H9 (cell line): ENCODE measurements around the gene SORCS2. TPM values are rescaled to one million over a fixed set of nuclear protein-coding genes. Genes with fewer than 3 reads are reported as not detected.

Experiments used
- DNase-seq: peaks from one replicate; pipeline ENCODE4 v3.0.0-alpha.2; 2017
- H2AFZ ChIP-seq: one replicate; pipeline ENCODE4 v1.6.1; 2013; ENCODE audit warnings: mild to moderate bottlenecking, low read length, control low read depth, moderate library complexity
- H2AK5ac ChIP-seq: 2 replicates; pipeline ENCODE4 v1.6.1; 2013; ENCODE audit warnings: low read length, control low read depth, mixed read lengths; ENCODE audit not compliant: insufficient read length
- H2BK120ac ChIP-seq: one replicate; pipeline ENCODE4 v1.6.1; 2013; ENCODE audit warnings: low read depth, mild to moderate bottlenecking, low read length, control low read depth, inconsistent platforms; ENCODE audit not compliant: poor library complexity, severe bottlenecking
- H2BK12ac ChIP-seq: 2 replicates; pipeline ENCODE4 v1.6.1; 2013; ENCODE audit warnings: low read length, control low read depth, mixed read lengths, low read depth; ENCODE audit not compliant: insufficient read length
- H2BK15ac ChIP-seq: 2 replicates; pipeline ENCODE4 v1.6.1; 2013; ENCODE audit warnings: low read depth, low read length, control low read depth
- H2BK20ac ChIP-seq: one replicate; pipeline ENCODE4 v1.6.1; 2013; ENCODE audit warnings: low read depth, mild to moderate bottlenecking, low read length, control low read depth, inconsistent platforms; ENCODE audit not compliant: poor library complexity, severe bottlenecking
- H2BK5ac ChIP-seq: 2 replicates; pipeline ENCODE4 v1.6.1; 2013; ENCODE audit warnings: low read length, control low read depth, mixed read lengths; ENCODE audit not compliant: insufficient read length
- H3K14ac ChIP-seq: 2 replicates; pipeline ENCODE4 v1.6.1; 2013; ENCODE audit warnings: low read length, control low read depth; ENCODE audit not compliant: insufficient read depth
- H3K18ac ChIP-seq: 2 replicates; pipeline ENCODE4 v1.6.1; 2013; ENCODE audit warnings: low read depth, mild to moderate bottlenecking, mixed read lengths, low read length, control low read depth; ENCODE audit not compliant: insufficient read length
- H3K23ac ChIP-seq: 2 replicates; pipeline ENCODE4 v1.6.1; 2013; ENCODE audit warnings: low read length, control low read depth, mixed read lengths, low read depth; ENCODE audit not compliant: insufficient read length
- H3K23me2 ChIP-seq: 2 replicates; pipeline ENCODE4 v1.6.1; 2013; ENCODE audit warnings: low read depth, mild to moderate bottlenecking, mixed read lengths, low read length, control low read depth; ENCODE audit not compliant: insufficient read length, poor library complexity, severe bottlenecking
- H3K27ac ChIP-seq: 2 replicates; pipeline ENCODE4 v1.5.1; 2013; ENCODE audit warnings: low read length, control low read depth, mixed read lengths, low read depth; ENCODE audit not compliant: insufficient read length
- H3K27me3 ChIP-seq: 2 replicates; pipeline ENCODE4 v1.6.1; 2013; ENCODE audit warnings: low read length, control low read depth, inconsistent platforms; ENCODE audit not compliant: insufficient read depth
- H3K4ac ChIP-seq: 2 replicates; pipeline ENCODE4 v1.6.1; 2013; ENCODE audit warnings: low read depth, mild to moderate bottlenecking, control low read depth, inconsistent platforms, low read length, moderate library complexity
- H3K4me1 ChIP-seq: 2 replicates; pipeline ENCODE4 v1.6.1; 2013; ENCODE audit warnings: low read length, control low read depth, inconsistent platforms; ENCODE audit not compliant: insufficient read depth
- H3K4me2 ChIP-seq: 2 replicates; pipeline ENCODE4 v1.6.1; 2013; ENCODE audit warnings: low read length, control low read depth, mixed read lengths; ENCODE audit not compliant: insufficient read length, insufficient read depth
- H3K56ac ChIP-seq: 2 replicates; pipeline ENCODE4 v1.6.1; 2013; ENCODE audit warnings: low read depth, mild to moderate bottlenecking, mixed read lengths, low read length, control low read depth; ENCODE audit not compliant: insufficient read length
- H3K79me1 ChIP-seq: 2 replicates; pipeline ENCODE4 v1.6.1; 2013; ENCODE audit warnings: low read depth, mild to moderate bottlenecking, moderate library complexity, low read length, control low read depth, inconsistent platforms; ENCODE audit not compliant: insufficient read depth, poor library complexity, severe bottlenecking
- H3K79me2 ChIP-seq: 2 replicates; pipeline ENCODE4 v1.6.1; 2013; ENCODE audit warnings: low read length, control low read depth, inconsistent platforms; ENCODE audit not compliant: insufficient read depth
- H3K9ac ChIP-seq: 2 replicates; pipeline ENCODE4 v1.6.1; 2013; ENCODE audit warnings: low read length, control low read depth, mixed read lengths; ENCODE audit not compliant: insufficient read length; ENCODE audit errors: extremely low read depth
- H3K9me3 ChIP-seq: one replicate; pipeline ENCODE4 v1.6.1; 2013; ENCODE audit warnings: low read depth, low read length, inconsistent platforms; ENCODE audit not compliant: control insufficient read depth
- H3T11ph ChIP-seq: one replicate; pipeline ENCODE4 v1.6.1; 2013; ENCODE audit warnings: mild to moderate bottlenecking, low read length, control low read depth, inconsistent platforms
- H4K20me1 ChIP-seq: one replicate; pipeline ENCODE4 v1.6.1; 2013; ENCODE audit not compliant: control insufficient read depth, insufficient read length, insufficient read depth
- H4K5ac ChIP-seq: 2 replicates; pipeline ENCODE4 v1.6.1; 2013; ENCODE audit warnings: low read depth, mild to moderate bottlenecking, mixed read lengths, low read length, control low read depth; ENCODE audit not compliant: insufficient read length
- H4K8ac ChIP-seq: replicated peaks from 2 replicates; pipeline ENCODE4 v1.6.1; 2013; ENCODE audit warnings: low read length, control low read depth, mixed read lengths, low read depth; ENCODE audit not compliant: insufficient read length
- H4K91ac ChIP-seq: 2 replicates; pipeline ENCODE4 v1.6.1; 2013; ENCODE audit warnings: low read depth, mild to moderate bottlenecking, moderate library complexity, mixed read lengths, low read length, control low read depth; ENCODE audit not compliant: insufficient read length
- H3K27ac Mint-ChIP-seq, 3 experiments: 2 replicates in 2 of 3; 3 replicates in 1 of 3; pipeline ENCODE4 v1.8.0; 2020 to 2021; ENCODE audit warnings: mixed read lengths in 3 of 3, mild to moderate bottlenecking in 1 of 3, moderate library complexity in 1 of 3
- H3K27me3 Mint-ChIP-seq: 2 replicates; pipeline ENCODE4 v1.8.0; 2021; ENCODE audit warnings: low read depth, mild to moderate bottlenecking, moderate library complexity, mixed read lengths
- H3K36me3 Mint-ChIP-seq, 3 experiments: 2 replicates in 2 of 3; 3 replicates in 1 of 3; pipeline ENCODE4 v1.8.0; 2020 to 2021; ENCODE audit warnings: low read depth in 3 of 3, mixed read lengths in 3 of 3; ENCODE audit not compliant: insufficient read depth in 1 of 3
- H3K4me1 Mint-ChIP-seq, 2 experiments: 2 replicates each; pipeline ENCODE4 v1.8.0; 2020; ENCODE audit warnings: mixed read lengths in 2 of 2
- H3K4me3 Mint-ChIP-seq, 2 experiments: 2 replicates in 1 of 2; 3 replicates in 1 of 2; pipeline ENCODE4 v1.8.0; 2020 to 2021; ENCODE audit warnings: mild to moderate bottlenecking in 2 of 2, mixed read lengths in 2 of 2, moderate library complexity in 1 of 2
- H3K9me3 Mint-ChIP-seq, 2 experiments: 2 replicates in 1 of 2; 3 replicates in 1 of 2; pipeline ENCODE4 v1.8.0; 2020; ENCODE audit warnings: mild to moderate bottlenecking in 2 of 2, mixed read lengths in 2 of 2, moderate library complexity in 1 of 2
- WGBS: extraction: QIAGEN DNeasy Blood & Tissue Kit; methylation state at CpG from one replicate; pipeline ENCODE4 v1.1.7; 2013; ENCODE audit warnings: missing lambda C conversion rate, low lambda C conversion rate, mixed read lengths; ENCODE audit not compliant: insufficient read length; ENCODE audit errors: extremely low coverage; 5-methylcytosine and 5-hydroxymethylcytosine counted together
- total RNA-seq: library from RNA; stranded (reverse); gene quantifications from 2 replicates; pipeline ENCODE4 v1.2.1, GENCODE V29; 2021
- TF ChIP-seq, protein P1 (sequence below): fragments of 200-600 bp; sonication (generic); conservative IDR thresholded peaks from 3 replicates; pipeline ENCODE4 v1.8.0; 2021; ENCODE audit warnings: antibody characterized with exemption, mild to moderate bottlenecking

SORCS2 gene
- total RNA-seq, 1 experiment from 2014 or later: 0.57 TPM

DNA sequence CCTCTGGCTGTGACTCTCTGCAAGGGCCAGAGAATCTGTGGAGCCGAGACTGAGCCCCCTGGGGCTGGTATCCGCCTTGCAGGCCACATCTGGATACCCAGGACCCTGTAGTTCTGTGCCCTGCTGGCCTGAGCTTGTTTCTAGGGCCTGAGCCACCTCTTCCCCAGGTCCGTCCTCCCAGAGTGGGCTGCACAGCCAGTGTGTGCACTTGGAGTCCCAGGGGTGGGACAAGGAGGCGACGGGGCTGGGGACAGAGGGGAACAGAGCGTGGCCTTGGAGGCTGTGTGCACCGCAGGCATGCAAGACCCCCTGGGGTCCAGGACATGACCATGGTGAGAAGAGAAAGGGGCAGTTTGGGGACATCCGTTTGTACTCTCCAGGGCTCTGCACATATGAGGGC, 105.5 kb downstream of the SORCS2 start:
- H3K4ac ChIP-seq: no peak overlapping the region
- H3K23me2 ChIP-seq: no peaks in the 10 kb centered on the region
- no peak overlapping the region for H3T11ph ChIP-seq
- no peaks in the 10 kb centered on the region for H3K36me3 Mint-ChIP-seq
- H3K4me3 Mint-ChIP-seq: no peak overlapping the region
- no peak overlapping the region for H2BK12ac ChIP-seq
- H3K27ac ChIP-seq: no peak overlapping the region
- H2BK15ac ChIP-seq: no peak overlapping the region
- no peak overlapping the region for H4K5ac ChIP-seq
- H2BK20ac ChIP-seq: no peak overlapping the region
- no peak overlapping the region for H3K9ac ChIP-seq
- no peak overlapping the region for H3K14ac ChIP-seq
- H3K27me3 ChIP-seq: no peaks in the 10 kb centered on the region
- H3K27ac Mint-ChIP-seq: peak overlapping the region in 2 of 3 experiments; percentile 53 to 91; a peak in 3 of 7 replicates
- H4K91ac ChIP-seq: no peak overlapping the region
- H3K4me2 ChIP-seq: no peak overlapping the region
- H3K4me1 ChIP-seq: no peaks in the 10 kb centered on the region
- H3K56ac ChIP-seq: no peak overlapping the region
- H3K18ac ChIP-seq: no peak overlapping the region
- no peak overlapping the region for H2AK5ac ChIP-seq
- H4K20me1 ChIP-seq: no peaks in the 10 kb centered on the region
- H3K27me3 Mint-ChIP-seq: peaks cover 7% of the 10 kb centered on the region
- no peak overlapping the region for H2BK5ac ChIP-seq
- no peak for DNase-seq
- no peak overlapping the region for H2AFZ ChIP-seq
- TF ChIP-seq, protein P1, sequence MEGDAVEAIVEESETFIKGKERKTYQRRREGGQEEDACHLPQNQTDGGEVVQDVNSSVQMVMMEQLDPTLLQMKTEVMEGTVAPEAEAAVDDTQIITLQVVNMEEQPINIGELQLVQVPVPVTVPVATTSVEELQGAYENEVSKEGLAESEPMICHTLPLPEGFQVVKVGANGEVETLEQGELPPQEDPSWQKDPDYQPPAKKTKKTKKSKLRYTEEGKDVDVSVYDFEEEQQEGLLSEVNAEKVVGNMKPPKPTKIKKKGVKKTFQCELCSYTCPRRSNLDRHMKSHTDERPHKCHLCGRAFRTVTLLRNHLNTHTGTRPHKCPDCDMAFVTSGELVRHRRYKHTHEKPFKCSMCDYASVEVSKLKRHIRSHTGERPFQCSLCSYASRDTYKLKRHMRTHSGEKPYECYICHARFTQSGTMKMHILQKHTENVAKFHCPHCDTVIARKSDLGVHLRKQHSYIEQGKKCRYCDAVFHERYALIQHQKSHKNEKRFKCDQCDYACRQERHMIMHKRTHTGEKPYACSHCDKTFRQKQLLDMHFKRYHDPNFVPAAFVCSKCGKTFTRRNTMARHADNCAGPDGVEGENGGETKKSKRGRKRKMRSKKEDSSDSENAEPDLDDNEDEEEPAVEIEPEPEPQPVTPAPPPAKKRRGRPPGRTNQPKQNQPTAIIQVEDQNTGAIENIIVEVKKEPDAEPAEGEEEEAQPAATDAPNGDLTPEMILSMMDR: no peak
- no peaks in the 10 kb centered on the region for H3K9me3 ChIP-seq
- H3K9me3 Mint-ChIP-seq: no peaks in the 10 kb centered on the region
- no peaks in the 10 kb centered on the region for H3K79me2 ChIP-seq
- no peak overlapping the region for H3K23ac ChIP-seq
- peaks cover 6 to 19% of the 10 kb centered on the region in 2 experiments; a peak in 3 of 4 replicates for H3K4me1 Mint-ChIP-seq
- no peak overlapping the region for H2BK120ac ChIP-seq
- no peak overlapping the region for H4K8ac ChIP-seq
- no CpG with 5 or more reads among the region's 8 CpGs for WGBS
- no peaks in the 10 kb centered on the region for H3K79me1 ChIP-seq
